ENCODE data around the gene MAP3K5.
A peak's percentile ranks its signal among the peaks of the same experiment; 100 is the strongest.

Gene MAP3K5

DNA sequence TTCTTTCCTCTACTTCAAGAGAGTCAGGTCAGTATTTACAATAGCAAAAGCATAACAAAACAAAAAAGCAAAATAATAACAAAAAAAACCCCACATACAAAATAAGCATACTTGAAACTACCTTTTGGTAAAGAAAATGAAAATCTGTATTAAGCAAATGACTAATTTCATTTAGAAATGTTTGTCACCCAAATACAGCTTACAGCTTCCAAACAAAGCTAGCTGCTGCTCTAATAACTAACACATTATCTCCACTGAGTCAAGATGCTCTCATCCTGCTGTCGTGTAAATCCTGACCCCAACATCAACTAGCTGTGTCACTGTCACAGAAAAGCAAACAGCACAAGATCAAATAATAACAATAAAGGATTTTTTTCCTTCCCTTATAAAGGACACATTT lies 263.8 kb downstream of the MAP3K5 start:
- Histone ChIP-seq H2BK12ac (ENCODE audit: low read length in 2 of 2) (no peak overlapping the region), H4K8ac (ENCODE audit: low read length) (no peak overlapping the region), H3K36me3 (ENCODE audit: control insufficient read depth in 1 of 2, insufficient read depth in 2 of 2, low read depth in 1 of 2, low read length in 2 of 2) (no peaks in the 10 kb centered on the region), H3K4ac (ENCODE audit: low read depth in 1 of 2, low read length in 2 of 2) (no peak overlapping the region), H3K4me1 (ENCODE audit: control insufficient read depth, insufficient read depth, low read depth, low read length) (peaks cover 5% of the 10 kb centered on the region), H3K4me2 (ENCODE audit: low read length, poor library complexity, severe bottlenecking) (no peak overlapping the region), H3K79me1 (replicated peaks; ENCODE audit: low read length, poor library complexity, severe bottlenecking) (no peaks in the 10 kb centered on the region), H3K18ac (ENCODE audit: low read depth in 1 of 2, low read length in 2 of 2) (no peak overlapping the region), H3K23ac (ENCODE audit: low read length in 2 of 2) (no peak overlapping the region), H3K27ac (ENCODE audit: low read length, poor library complexity, severe bottlenecking) (no peak overlapping the region), H3K9me3 (ENCODE audit: control insufficient read depth, low read length) (no peaks in the 10 kb centered on the region), H3K14ac (ENCODE audit: low read length in 2 of 2) (no peak overlapping the region), H2AK5ac (ENCODE audit: low read length, severe bottlenecking) (no peak overlapping the region), H3K27me3 (ENCODE audit: control insufficient read depth in 1 of 2, insufficient read depth in 1 of 2, low read length in 2 of 2) (peaks cover 2% of the 10 kb centered on the region in 2 experiments), H2BK15ac (ENCODE audit: low read depth, poor library complexity, severe bottlenecking) (no peak overlapping the region), H2AFZ (ENCODE audit: low read depth, low read length) (no peak overlapping the region), H4K91ac (ENCODE audit: low read length) (no peak overlapping the region), H2BK5ac (ENCODE audit: low read depth, low read length, poor library complexity, severe bottlenecking) (no peak overlapping the region), H3K9ac (ENCODE audit: low read length) (no peak overlapping the region), H2BK120ac (ENCODE audit: low read depth, low read length) (no peak overlapping the region), H3K4me3 (ENCODE audit: insufficient read depth in 1 of 2, low read depth in 1 of 2, low read length in 2 of 2) (no peak overlapping the region)
- WGBS = 86% methylated on average over 1 of the region's 1 CpG
- no peak for DNase-seq

DNA sequence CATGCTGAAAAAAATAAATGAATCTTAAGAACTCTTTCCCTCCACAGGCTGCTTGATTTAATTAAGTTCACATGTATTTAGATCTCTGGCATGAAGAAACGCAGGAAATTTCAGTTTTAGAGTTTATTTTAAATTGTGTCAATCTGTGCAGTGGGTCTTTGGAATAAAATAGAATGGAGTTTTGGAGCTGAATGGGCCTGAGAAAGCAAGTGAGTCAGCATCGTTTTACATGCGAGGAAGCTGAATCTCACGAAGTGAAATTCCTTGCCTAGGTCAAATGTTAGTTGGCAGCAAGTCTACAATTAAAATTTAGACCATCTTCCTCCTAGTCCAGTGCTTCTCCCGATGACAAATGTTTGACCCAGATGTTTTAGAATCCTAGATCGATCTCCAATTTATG lies 264.4 kb downstream of the MAP3K5 start:
- no peak overlapping the region for H3K14ac ChIP-seq (ENCODE audit: low read length in 2 of 2)

DNA sequence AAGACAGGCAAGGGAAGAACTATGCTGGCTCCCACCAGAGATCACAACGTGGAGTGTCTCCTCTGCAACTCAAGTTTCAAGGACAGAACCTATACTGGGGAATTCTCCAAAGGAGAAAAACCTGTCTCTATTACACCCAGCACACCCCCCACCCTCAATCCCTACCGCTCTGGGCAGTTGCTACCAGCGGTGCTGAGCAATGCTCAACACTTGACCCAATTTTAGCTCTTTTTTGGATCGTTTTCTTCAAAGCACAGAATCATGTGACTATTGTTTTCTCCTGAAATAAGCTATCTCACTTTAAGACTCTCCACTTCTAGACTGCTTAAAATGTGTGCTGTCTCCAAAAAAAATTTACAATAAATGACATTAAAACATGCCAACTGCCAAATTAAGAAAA lies 265.3 kb downstream of the MAP3K5 start:
- H2BK12ac ChIP-seq (ENCODE audit: low read length in 2 of 2) = no peak overlapping the region
- 68% methylated on average over 4 of the region's 4 CpGs for WGBS
- peaks cover 0 to 2% of the 10 kb centered on the region in 2 experiments for H3K27me3 ChIP-seq (ENCODE audit: control insufficient read depth in 1 of 2, insufficient read depth in 1 of 2, low read length in 2 of 2)

More for the DNA sequence above, 264.4 kb downstream of the MAP3K5 start:
- H4K91ac ChIP-seq (ENCODE audit: low read length) = no peak overlapping the region
- no peak overlapping the region for H2BK15ac ChIP-seq (ENCODE audit: low read depth, poor library complexity, severe bottlenecking)
- no peak overlapping the region for H2AK5ac ChIP-seq (ENCODE audit: low read length, severe bottlenecking)
- no peak overlapping the region for H3K4me2 ChIP-seq (ENCODE audit: low read length, poor library complexity, severe bottlenecking)
- peak overlapping the region; percentile 18 for H3K9ac ChIP-seq (ENCODE audit: low read length)
- no peak overlapping the region for H2BK12ac ChIP-seq (ENCODE audit: low read length in 2 of 2)
- no peak overlapping the region for H3K4ac ChIP-seq (ENCODE audit: low read depth in 1 of 2, low read length in 2 of 2)
- H3K36me3 ChIP-seq (ENCODE audit: control insufficient read depth in 1 of 2, insufficient read depth in 2 of 2, low read depth in 1 of 2, low read length in 2 of 2) = no peaks in the 10 kb centered on the region
- H2BK120ac ChIP-seq (ENCODE audit: low read depth, low read length) = no peak overlapping the region
- no peak overlapping the region for H3K18ac ChIP-seq (ENCODE audit: low read depth in 1 of 2, low read length in 2 of 2)
- no peak overlapping the region for H4K8ac ChIP-seq (ENCODE audit: low read length)
- no peak overlapping the region for H3K23ac ChIP-seq (ENCODE audit: low read length in 2 of 2)
- H2AFZ ChIP-seq (ENCODE audit: low read depth, low read length) = no peak overlapping the region
- H3K4me1 ChIP-seq (ENCODE audit: control insufficient read depth, insufficient read depth, low read depth, low read length) = peaks cover 5% of the 10 kb centered on the region
- 63% methylated on average over 4 of the region's 6 CpGs for WGBS
- no peaks in the 10 kb centered on the region for H3K79me1 ChIP-seq (replicated peaks; ENCODE audit: low read length, poor library complexity, severe bottlenecking)
- DNase-seq = no peak
- H3K27ac ChIP-seq (ENCODE audit: low read length, poor library complexity, severe bottlenecking) = no peak overlapping the region
- H3K27me3 ChIP-seq (ENCODE audit: control insufficient read depth in 1 of 2, insufficient read depth in 1 of 2, low read length in 2 of 2) = peaks cover 0 to 2% of the 10 kb centered on the region in 2 experiments
- H3K4me3 ChIP-seq (ENCODE audit: insufficient read depth in 1 of 2, low read depth in 1 of 2, low read length in 2 of 2) = no peak overlapping the region
- H3K9me3 ChIP-seq (ENCODE audit: control insufficient read depth, low read length) = no peaks in the 10 kb centered on the region
- no peak overlapping the region for H2BK5ac ChIP-seq (ENCODE audit: low read depth, low read length, poor library complexity, severe bottlenecking)

DNA sequence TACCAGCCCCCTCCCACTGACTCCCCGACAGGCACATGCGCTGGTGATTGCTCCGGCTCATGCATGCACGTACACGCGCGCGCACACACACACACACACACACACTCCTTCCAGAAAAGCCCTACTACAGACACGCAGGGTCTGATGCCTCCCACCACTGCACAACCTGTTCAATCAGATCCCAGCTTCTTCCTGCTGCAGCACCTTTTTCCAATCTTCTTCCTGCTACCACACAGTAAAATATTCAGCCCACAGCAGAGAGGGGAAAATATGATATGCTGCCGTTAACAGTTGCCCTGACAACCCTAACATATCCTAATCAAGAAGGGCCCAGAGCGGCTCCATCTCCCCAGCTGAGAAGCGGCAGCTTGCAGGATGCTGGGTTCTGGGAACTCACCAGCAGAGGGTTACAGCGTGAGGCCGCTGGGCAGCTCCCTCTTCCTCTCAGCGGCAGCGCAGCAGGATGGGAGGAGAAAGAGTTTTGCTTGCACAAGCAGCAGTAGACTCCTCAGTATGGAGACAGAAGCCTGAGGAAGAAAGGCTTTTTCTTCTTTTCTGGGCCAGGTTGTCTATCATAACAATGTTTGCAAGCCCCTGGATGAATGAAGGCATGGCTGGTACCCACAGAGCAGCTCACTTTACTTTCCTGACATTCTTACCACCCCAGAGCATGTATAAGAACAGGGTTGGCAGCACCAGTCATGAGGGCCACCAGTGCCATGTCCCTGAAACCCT lies 265.9 kb downstream of the MAP3K5 start:
- no peak overlapping the region for H4K91ac ChIP-seq (ENCODE audit: low read length)
- 52% methylated on average over 14 of the region's 16 CpGs for WGBS
- no peak overlapping the region for H3K4ac ChIP-seq (ENCODE audit: low read depth in 1 of 2, low read length in 2 of 2)
- no peak overlapping the region for H3K23ac ChIP-seq (ENCODE audit: low read length in 2 of 2)
- no peak overlapping the region for H3K9ac ChIP-seq (ENCODE audit: low read length)
- H3K9me3 ChIP-seq (ENCODE audit: control insufficient read depth, low read length) = no peaks in the 10 kb centered on the region
- H2BK120ac ChIP-seq (ENCODE audit: low read depth, low read length) = no peak overlapping the region
- peaks cover 0 to 2% of the 10 kb centered on the region in 2 experiments for H3K27me3 ChIP-seq (ENCODE audit: control insufficient read depth in 1 of 2, insufficient read depth in 1 of 2, low read length in 2 of 2)
- no peak overlapping the region for H3K27ac ChIP-seq (ENCODE audit: low read length, poor library complexity, severe bottlenecking)
- no peak overlapping the region for H2AK5ac ChIP-seq (ENCODE audit: low read length, severe bottlenecking)
- H3K18ac ChIP-seq (ENCODE audit: low read depth in 1 of 2, low read length in 2 of 2) = no peak overlapping the region
- H3K14ac ChIP-seq (ENCODE audit: low read length in 2 of 2) = no peak overlapping the region
- no peaks in the 10 kb centered on the region for H3K36me3 ChIP-seq (ENCODE audit: control insufficient read depth in 1 of 2, insufficient read depth in 2 of 2, low read depth in 1 of 2, low read length in 2 of 2)
- no peak overlapping the region for H3K4me3 ChIP-seq (ENCODE audit: insufficient read depth in 1 of 2, low read depth in 1 of 2, low read length in 2 of 2)
- H2BK15ac ChIP-seq (ENCODE audit: low read depth, poor library complexity, severe bottlenecking) = no peak overlapping the region
- no peak overlapping the region for H3K4me2 ChIP-seq (ENCODE audit: low read length, poor library complexity, severe bottlenecking)
- no peaks in the 10 kb centered on the region for H3K79me1 ChIP-seq (replicated peaks; ENCODE audit: low read length, poor library complexity, severe bottlenecking)
- no peak overlapping the region for H2BK5ac ChIP-seq (ENCODE audit: low read depth, low read length, poor library complexity, severe bottlenecking)
- H3K4me1 ChIP-seq (ENCODE audit: control insufficient read depth, insufficient read depth, low read depth, low read length) = peaks cover 5% of the 10 kb centered on the region
- DNase-seq = peak; percentile 60
- peak overlapping the region; percentile 43 for H4K8ac ChIP-seq (ENCODE audit: low read length)
- H2BK12ac ChIP-seq (ENCODE audit: low read length in 2 of 2) = no peak overlapping the region
- no peak overlapping the region for H2AFZ ChIP-seq (ENCODE audit: low read depth, low read length)

More for the DNA sequence above, 265.3 kb downstream of the MAP3K5 start:
- Histone ChIP-seq H3K4ac (ENCODE audit: low read depth in 1 of 2, low read length in 2 of 2) (no peak overlapping the region), H3K9ac (ENCODE audit: low read length) (no peak overlapping the region), H3K36me3 (ENCODE audit: control insufficient read depth in 1 of 2, insufficient read depth in 2 of 2, low read depth in 1 of 2, low read length in 2 of 2) (no peaks in the 10 kb centered on the region), H3K9me3 (ENCODE audit: control insufficient read depth, low read length) (no peaks in the 10 kb centered on the region), H3K4me1 (ENCODE audit: control insufficient read depth, insufficient read depth, low read depth, low read length) (peaks cover 5% of the 10 kb centered on the region), H3K18ac (ENCODE audit: low read depth in 1 of 2, low read length in 2 of 2) (no peak overlapping the region), H3K23ac (ENCODE audit: low read length in 2 of 2) (no peak overlapping the region), H4K91ac (ENCODE audit: low read length) (no peak overlapping the region), H2BK15ac (ENCODE audit: low read depth, poor library complexity, severe bottlenecking) (no peak overlapping the region), H2AFZ (ENCODE audit: low read depth, low read length) (no peak overlapping the region), H3K79me1 (replicated peaks; ENCODE audit: low read length, poor library complexity, severe bottlenecking) (no peaks in the 10 kb centered on the region), H2BK5ac (ENCODE audit: low read depth, low read length, poor library complexity, severe bottlenecking) (no peak overlapping the region), H2AK5ac (ENCODE audit: low read length, severe bottlenecking) (no peak overlapping the region), H3K4me2 (ENCODE audit: low read length, poor library complexity, severe bottlenecking) (no peak overlapping the region), H3K27ac (ENCODE audit: low read length, poor library complexity, severe bottlenecking) (no peak overlapping the region), H3K14ac (ENCODE audit: low read length in 2 of 2) (no peak overlapping the region), H2BK120ac (ENCODE audit: low read depth, low read length) (no peak overlapping the region), H4K8ac (ENCODE audit: low read length) (no peak overlapping the region), H3K4me3 (ENCODE audit: insufficient read depth in 1 of 2, low read depth in 1 of 2, low read length in 2 of 2) (no peak overlapping the region)
- no peak for DNase-seq
